Trophoblast cell (in vitro differentiated cells and primary cell): ENCODE results near the gene DIRAS1.

Source experiments
- DNase-seq, 2 donors: peaks; one replicate each; pipeline ENCODE4 v3.0.0-alpha.2; 2016
- H2AFZ ChIP-seq: 2 replicates; pipeline ENCODE4 v1.6.1; 2013; ENCODE audit warnings: low read length, moderate library complexity, mild to moderate bottlenecking; ENCODE audit not compliant: insufficient read depth, poor library complexity
- H2AK5ac ChIP-seq: 2 replicates; pipeline ENCODE4 v1.6.1; 2013; ENCODE audit warnings: mild to moderate bottlenecking, low read length
- H2BK120ac ChIP-seq: 2 replicates; pipeline ENCODE4 v1.6.1; 2013; ENCODE audit warnings: low read length, mild to moderate bottlenecking, moderate library complexity; ENCODE audit not compliant: insufficient read depth, poor library complexity
- H2BK12ac ChIP-seq: 2 replicates; pipeline ENCODE4 v1.6.1; 2013; ENCODE audit warnings: mild to moderate bottlenecking, low read length, moderate library complexity
- H2BK5ac ChIP-seq: 2 replicates; pipeline ENCODE4 v1.6.1; 2013; ENCODE audit warnings: low read length, low read depth, moderate library complexity, mild to moderate bottlenecking; ENCODE audit not compliant: poor library complexity
- H3K14ac ChIP-seq: 2 replicates; pipeline ENCODE4 v1.6.1; 2013; ENCODE audit warnings: mild to moderate bottlenecking, low read length
- H3K18ac ChIP-seq: 2 replicates; pipeline ENCODE4 v1.6.1; 2013; ENCODE audit warnings: mild to moderate bottlenecking, low read length
- H3K23ac ChIP-seq: 2 replicates; pipeline ENCODE4 v1.6.1; 2013; ENCODE audit warnings: low read length
- H3K27ac ChIP-seq: 2 replicates; pipeline ENCODE4 v1.5.1; 2013; ENCODE audit warnings: low read depth, mild to moderate bottlenecking, inconsistent platforms, low read length, moderate library complexity
- H3K27me3 ChIP-seq: 2 replicates; pipeline ENCODE4 v1.6.1; 2013; ENCODE audit warnings: inconsistent platforms, mild to moderate bottlenecking, low read length, moderate library complexity; ENCODE audit not compliant: insufficient read depth
- H3K36me3 ChIP-seq, 2 experiments: 1 replicate in 1 of 2; 2 replicates in 1 of 2; pipeline ENCODE4 v1.6.1; 2013; ENCODE audit warnings: low read length in 2 of 2, mild to moderate bottlenecking in 2 of 2, moderate library complexity in 1 of 2; ENCODE audit not compliant: insufficient read depth in 2 of 2, control insufficient read depth in 1 of 2
- H3K4ac ChIP-seq: 2 replicates; pipeline ENCODE4 v1.6.1; 2013; ENCODE audit warnings: low read depth, mild to moderate bottlenecking, low read length, moderate library complexity
- H3K4me1 ChIP-seq, 2 experiments: 1 replicate in 1 of 2; 2 replicates in 1 of 2; pipeline ENCODE4 v1.6.1; 2013; ENCODE audit warnings: low read length in 2 of 2, mild to moderate bottlenecking in 2 of 2, moderate library complexity in 1 of 2; ENCODE audit not compliant: insufficient read depth in 2 of 2, control insufficient read depth in 1 of 2
- H3K4me2 ChIP-seq: 2 replicates; pipeline ENCODE4 v1.6.1; 2013; ENCODE audit warnings: inconsistent platforms, mild to moderate bottlenecking, low read length, moderate library complexity
- H3K4me3 ChIP-seq: 2 replicates; pipeline ENCODE4 v1.5.1; 2013; ENCODE audit warnings: mild to moderate bottlenecking, low read depth, low read length, inconsistent platforms
- H3K79me1 ChIP-seq: one replicate; pipeline ENCODE4 v1.6.1; 2013; ENCODE audit warnings: low read length
- H3K79me2 ChIP-seq: 2 replicates; pipeline ENCODE4 v1.6.1; 2013; ENCODE audit warnings: low read length, mild to moderate bottlenecking; ENCODE audit not compliant: control insufficient read depth, insufficient read depth, poor library complexity
- H3K9ac ChIP-seq: 2 replicates; pipeline ENCODE4 v1.6.1; 2013; ENCODE audit warnings: mild to moderate bottlenecking, low read length
- H3K9me3 ChIP-seq: 2 replicates; pipeline ENCODE4 v1.6.1; 2013; ENCODE audit warnings: low read depth, mild to moderate bottlenecking, control low read depth, inconsistent platforms, low read length; ENCODE audit not compliant: insufficient read depth
- H4K12ac ChIP-seq: 2 replicates; pipeline ENCODE4 v1.6.1; 2013; ENCODE audit warnings: low read depth, mild to moderate bottlenecking, low read length, moderate library complexity
- H4K8ac ChIP-seq: 2 replicates; pipeline ENCODE4 v1.6.1; 2013; ENCODE audit warnings: low read depth, mild to moderate bottlenecking, low read length, moderate library complexity
- H4K91ac ChIP-seq: one replicate; pipeline ENCODE4 v1.6.1; 2013; ENCODE audit warnings: low read depth, mild to moderate bottlenecking, low read length, moderate library complexity
- WGBS: extraction: QIAGEN DNeasy Blood & Tissue Kit; methylation state at CpG from one replicate; pipeline ENCODE4 v1.1.7; 2013; ENCODE audit warnings: missing lambda C conversion rate; ENCODE audit not compliant: insufficient read length, insufficient coverage; ENCODE audit errors: extremely low coverage; 5-methylcytosine and 5-hydroxymethylcytosine counted together

DIRAS1 gene

DNA sequence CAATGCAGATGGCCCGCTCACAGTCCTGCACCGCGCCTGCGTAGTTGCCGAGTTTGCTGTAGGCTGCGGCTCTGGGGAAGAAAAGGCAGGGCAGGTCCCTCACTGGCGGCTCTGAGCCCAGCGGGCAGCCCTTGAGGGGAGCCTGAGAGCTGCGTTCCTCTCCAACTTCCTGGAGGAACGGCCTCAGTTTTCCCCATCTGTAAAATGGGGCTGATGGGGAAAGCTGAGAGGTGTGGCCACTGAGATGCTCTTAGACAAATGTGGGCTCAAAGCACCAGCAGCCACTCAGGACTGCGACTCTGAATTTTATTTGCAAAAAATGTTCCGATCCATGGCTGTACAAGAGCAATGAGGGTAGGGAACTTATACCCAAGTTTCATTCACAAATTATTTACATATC is 42.5 kb upstream of the DIRAS1 start:
- H4K91ac ChIP-seq = no peak overlapping the region
- no peak overlapping the region for H2BK5ac ChIP-seq
- no CpG with 5 or more reads among the region's 12 CpGs for WGBS
- peaks cover 2% of the 10 kb centered on the region for H3K9me3 ChIP-seq
- H3K27me3 ChIP-seq = no peaks in the 10 kb centered on the region
- H3K4me3 ChIP-seq = no peak overlapping the region
- no peak overlapping the region for H4K12ac ChIP-seq
- no peak overlapping the region for H3K27ac ChIP-seq
- H3K79me2 ChIP-seq = no peaks in the 10 kb centered on the region
- H3K14ac ChIP-seq = no peak overlapping the region
- no peak overlapping the region for H2BK12ac ChIP-seq
- H3K79me1 ChIP-seq = no peaks in the 10 kb centered on the region
- no peak overlapping the region for H2AK5ac ChIP-seq
- no peak overlapping the region for H3K23ac ChIP-seq
- H4K8ac ChIP-seq = no peak overlapping the region
- H3K18ac ChIP-seq = no peak overlapping the region
- no peak overlapping the region for H3K4ac ChIP-seq
- H2BK120ac ChIP-seq = no peak overlapping the region
- no peak overlapping the region for H3K4me2 ChIP-seq
- no peak overlapping the region for H3K9ac ChIP-seq
- DNase-seq = no peak
- H3K36me3 ChIP-seq = peaks cover 84 to 88% of the 10 kb centered on the region in 2 experiments
- H3K4me1 ChIP-seq = no peaks in the 10 kb centered on the region
- H2AFZ ChIP-seq = no peak overlapping the region

DNA sequence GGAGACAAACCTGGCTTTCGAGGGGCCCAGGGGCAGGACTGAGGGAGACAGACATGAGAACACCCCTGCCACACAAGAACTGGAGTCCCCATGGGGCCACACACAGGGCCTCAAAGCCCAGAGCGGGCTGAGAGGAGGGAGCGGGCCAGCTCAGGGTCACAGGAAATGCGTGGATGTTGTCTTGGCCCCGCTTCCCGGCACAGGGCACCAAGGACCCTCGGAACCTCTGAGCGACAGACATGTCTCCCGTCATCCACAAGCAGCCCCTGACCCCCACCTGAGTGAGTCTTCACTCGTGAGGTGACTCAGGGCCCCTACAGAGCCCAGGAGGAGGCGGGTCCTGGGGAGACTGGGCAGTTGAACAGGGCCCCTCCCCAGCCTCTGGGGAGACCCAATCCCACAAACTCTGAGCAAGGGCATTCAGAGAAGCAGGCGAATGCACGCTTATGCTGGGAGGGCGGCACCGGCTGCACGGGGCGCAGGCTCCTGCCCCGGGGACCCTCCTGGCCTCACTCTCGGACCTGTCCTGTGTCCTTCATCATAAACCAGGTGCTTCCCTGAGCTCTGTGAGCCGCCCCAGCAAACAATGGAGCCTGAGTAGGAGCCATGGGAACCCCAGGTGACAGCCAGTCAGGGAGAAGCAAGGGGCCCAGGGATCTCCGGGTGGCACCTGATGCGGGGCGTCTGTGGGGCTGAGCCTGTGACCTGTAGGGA is 41.8 kb upstream of the DIRAS1 start:
- Histone ChIP-seq H3K27ac (no peak overlapping the region), H4K8ac (no peak overlapping the region), H3K79me1 (no peaks in the 10 kb centered on the region), H2BK12ac (no peak overlapping the region), H3K4ac (no peak overlapping the region), H2BK120ac (no peak overlapping the region), H3K4me3 (no peak overlapping the region), H3K36me3 (peaks cover 81 to 85% of the 10 kb centered on the region in 2 experiments), H2AK5ac (no peak overlapping the region), H3K14ac (no peak overlapping the region), H4K91ac (no peak overlapping the region), H3K18ac (no peak overlapping the region), H2AFZ (no peak overlapping the region), H2BK5ac (no peak overlapping the region), H3K4me1 (no peaks in the 10 kb centered on the region), H3K9ac (no peak overlapping the region), H3K79me2 (no peaks in the 10 kb centered on the region), H3K23ac (no peak overlapping the region), H4K12ac (no peak overlapping the region), H3K4me2 (no peak overlapping the region), H3K27me3 (no peaks in the 10 kb centered on the region), H3K9me3 (peaks cover 2% of the 10 kb centered on the region)
- no CpG with 5 or more reads among the region's 23 CpGs for WGBS
- DNase-seq = no peak

DNA sequence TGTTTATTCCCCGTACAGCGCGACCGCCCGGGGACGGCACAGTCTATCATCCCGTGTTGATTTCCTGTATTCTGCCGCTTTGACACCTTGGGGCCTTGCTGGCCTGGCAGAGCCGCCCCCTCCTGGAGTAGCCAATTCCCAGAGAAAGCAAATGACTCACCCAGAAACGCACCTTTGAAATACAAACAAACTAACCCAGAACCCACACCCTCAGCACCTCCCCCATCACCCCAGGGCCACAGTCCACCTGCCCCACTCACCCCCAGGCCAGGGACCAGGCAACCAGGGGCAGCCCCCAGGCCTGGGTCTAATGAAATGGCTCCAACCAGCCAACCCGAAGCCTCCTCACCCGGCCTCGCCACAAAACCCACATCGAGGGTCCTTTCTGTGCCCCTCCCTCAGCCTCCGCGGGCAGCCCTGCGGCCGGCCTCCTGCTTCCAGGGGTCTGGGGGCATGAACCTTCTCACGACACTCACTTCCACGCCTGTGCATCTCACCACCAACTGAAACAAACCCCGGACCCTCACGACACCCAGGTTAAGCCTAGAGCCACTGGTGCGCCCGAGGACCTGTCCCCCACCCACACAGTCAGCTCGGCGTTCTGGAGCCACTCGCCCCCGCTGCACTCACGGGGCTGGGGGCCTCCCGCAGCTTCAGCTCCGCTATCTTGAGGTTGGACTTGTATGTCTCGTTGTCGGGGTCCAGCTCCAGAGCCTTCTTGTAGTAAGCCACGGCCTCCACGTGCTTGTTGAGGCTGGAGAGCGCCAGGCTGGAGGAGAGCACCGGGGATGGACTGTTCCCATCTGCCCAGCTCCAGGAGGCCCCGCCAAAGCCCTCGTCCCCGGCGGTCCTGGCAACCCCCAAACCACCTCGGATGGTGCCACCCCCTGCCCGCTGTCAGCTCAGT is 41.0 kb upstream of the DIRAS1 start:
- no CpG with 5 or more reads among the region's 43 CpGs for whole genome bisulfite sequencing
- no peak overlapping the region for H2AK5ac ChIP-seq
- no peak overlapping the region for H4K8ac ChIP-seq
- no peak overlapping the region for H3K18ac ChIP-seq
- H3K4me3 ChIP-seq = no peak overlapping the region
- H3K27ac ChIP-seq = no peak overlapping the region
- H3K79me2 ChIP-seq = no peaks in the 10 kb centered on the region
- no peaks in the 10 kb centered on the region for H3K4me1 ChIP-seq
- peaks cover 81 to 85% of the 10 kb centered on the region in 2 experiments for H3K36me3 ChIP-seq
- no peak overlapping the region for H4K91ac ChIP-seq
- no peak overlapping the region for H2BK12ac ChIP-seq
- no peak overlapping the region for H2BK5ac ChIP-seq
- no peak overlapping the region for H2BK120ac ChIP-seq
- H3K4ac ChIP-seq = no peak overlapping the region
- no peak for DNase-seq
- no peak overlapping the region for H3K9ac ChIP-seq
- no peak overlapping the region for H3K23ac ChIP-seq
- no peak overlapping the region for H3K4me2 ChIP-seq
- H2AFZ ChIP-seq = no peak overlapping the region
- H3K79me1 ChIP-seq = no peaks in the 10 kb centered on the region
- no peak overlapping the region for H3K14ac ChIP-seq
- peaks cover 2% of the 10 kb centered on the region for H3K9me3 ChIP-seq
- H3K27me3 ChIP-seq = no peaks in the 10 kb centered on the region
- H4K12ac ChIP-seq = no peak overlapping the region

GRCh38 chr19:2761309-2761677 is 40.1 kb upstream of the DIRAS1 start:
- H3K14ac ChIP-seq = no peak overlapping the region
- no peaks in the 10 kb centered on the region for H3K79me1 ChIP-seq
- no peak overlapping the region for H4K12ac ChIP-seq
- no peak overlapping the region for H2AFZ ChIP-seq
- H3K27ac ChIP-seq = no peak overlapping the region
- H4K91ac ChIP-seq = no peak overlapping the region
- WGBS = no CpG with 5 or more reads among the region's 16 CpGs
- H3K18ac ChIP-seq = no peak overlapping the region
- H3K9me3 ChIP-seq = peaks cover 2% of the 10 kb centered on the region
- H2BK5ac ChIP-seq = no peak overlapping the region
- no peak overlapping the region for H2AK5ac ChIP-seq
- H3K4me2 ChIP-seq = no peak overlapping the region
- no peak overlapping the region for H3K4ac ChIP-seq
- no peak overlapping the region for H3K9ac ChIP-seq
- peaks cover 80 to 85% of the 10 kb centered on the region in 2 experiments for H3K36me3 ChIP-seq
- no peaks in the 10 kb centered on the region for H3K79me2 ChIP-seq
- no peak overlapping the region for H2BK12ac ChIP-seq
- H3K4me3 ChIP-seq = no peak overlapping the region
- H2BK120ac ChIP-seq = no peak overlapping the region
- DNase-seq = no peak
- H3K27me3 ChIP-seq = no peaks in the 10 kb centered on the region
- no peak overlapping the region for H3K23ac ChIP-seq
- no peaks in the 10 kb centered on the region for H3K4me1 ChIP-seq
- no peak overlapping the region for H4K8ac ChIP-seq
